Skin of body (tissue), 2 donors: Measurements from ENCODE around the gene YIF1B. TPM values are rescaled to one million over a fixed set of nuclear protein-coding genes. Genes with fewer than 3 reads are reported as not detected.
A peak's percentile ranks its signal among the peaks of the same experiment; 100 is the strongest.
"Not testable (repeated sequence)": the region's sequence is repeated elsewhere in the genome, so short reads cannot be mapped to it uniquely, and the experiment has no call there.

Experiments
- DNase-seq: peaks from one replicate; lab custom pipeline; 2025; lab: John Stamatoyannopoulos, UW
- total RNA-seq: library from RNA; depleted of rRNA; stranded (reverse); fragments of >200 nt; gene quantifications from one replicate; pipeline ENCODE4 v1.2.3, GENCODE V29; 2014

Gene YIF1B
- total RNA-seq, result 18.0 TPM

- peak; percentile 97 for DNase-seq
These were observed at the start of gene YIF1B for GRCh38 chr19:38315657-38316476. TSS of gene YIF1B (minus strand) at chr19:38315947. CDS start at chr19:38315917, 30 bp downstream.

GRCh38 chr19:38362946-38363688 lies 47.4 kb upstream of the YIF1B start:
- not testable (repeated sequence) for DNase-seq

GRCh38 chr19:38362076-38362945 lies 46.6 kb upstream of the YIF1B start:
- no peak for DNase-seq

- no peak for DNase-seq
These were observed 45.9 kb upstream of the YIF1B start for GRCh38 chr19:38361633-38362075.

GRCh38 chr19:38360839-38361631 lies 45.3 kb upstream of the YIF1B start:
- no peak for DNase-seq

- DNase-seq, result no peak
These were observed 44.6 kb upstream of the YIF1B start for GRCh38 chr19:38360351-38360750.

GRCh38 chr19:38359242-38360021 lies 43.7 kb upstream of the YIF1B start:
- no peak for DNase-seq

- no peak for DNase-seq
These were observed 42.3 kb upstream of the YIF1B start for GRCh38 chr19:38358071-38358470.

GRCh38 chr19:38355728-38356725 lies 40.3 kb upstream of the YIF1B start:
- no peak for DNase-seq

GRCh38 chr19:38352611-38353010 lies 36.9 kb upstream of the YIF1B start:
- DNase-seq, result no peak

GRCh38 chr19:38351865-38352395 lies 36.2 kb upstream of the YIF1B start:
- no peak for DNase-seq

GRCh38 chr19:38350883-38351282 lies 35.1 kb upstream of the YIF1B start:
- no peak for DNase-seq

- DNase-seq, result no peak
These were observed 31.1 kb upstream of the YIF1B start for GRCh38 chr19:38346837-38347236.

GRCh38 chr19:38340927-38341326 lies 25.2 kb upstream of the YIF1B start:
- no peak for DNase-seq

- not testable (repeated sequence) for DNase-seq
These were observed 23.3 kb upstream of the YIF1B start for GRCh38 chr19:38339011-38339410.

GRCh38 chr19:38337360-38337653 lies 21.6 kb upstream of the YIF1B start:
- no peak for DNase-seq

- DNase-seq, result peak; percentile 63
These were observed 21.1 kb upstream of the YIF1B start for GRCh38 chr19:38336638-38337359.
